Measurements from ENCODE around the gene PELI2.

PELI2 gene

GRCh38 chr14:56342494-56342942 is 224.3 kb downstream of the PELI2 start:
- DNase-seq (ENCODE audit: low read depth in 2 of 2), result no peak

GRCh38 chr14:56349960-56350359 is 231.7 kb downstream of the PELI2 start:
- no peak for DNase-seq (ENCODE audit: low read depth in 2 of 2)
